K562 (cell line): ENCODE results near the gene PCK1.

Experiments used
- CHD2 ChIP-seq: IDR thresholded peaks from 2 replicates; pipeline ENCODE4 v1.6.1; 2011; ENCODE audit warnings: low read depth, low read length
- EP300 ChIP-seq: IDR thresholded peaks from 2 replicates; pipeline ENCODE4 v1.6.1; 2012; ENCODE audit warnings: low read length, improper control_type of control experiment
- HDAC1 ChIP-seq, 2 experiments: fragments of 450-650 bp; IDR thresholded peaks; 2 replicates each; pipeline ENCODE4 v1.6.1; 2016 to 2017; ENCODE audit warnings: inconsistent platforms in 1 of 2, mild to moderate bottlenecking in 1 of 2, moderate library complexity in 1 of 2

- TF ChIP-seq CHD2, result no peak
- TF ChIP-seq EP300, result no peak; the same call in 1 of the 2 replicates
- no peak for TF ChIP-seq HDAC1 (IDR thresholded peaks at IDR 0.05)
These were observed 25.6 kb upstream of the PCK1 start for GRCh38 chr20:57535297-57535696.
